Heart left ventricle (tissue), 13 donors: ENCODE measurements around the gene KCNJ18.

Source experiments
- CTCF ChIP-seq, 12 donors: fragments of 200-600 bp; sonication (generic) in 4 of 12; IDR thresholded peaks; one replicate each; pipeline versions ENCODE4 v1.5.0 to v1.8.0; 2018 to 2022; ENCODE audit warnings: antibody characterized with exemption in 12 of 12, mild to moderate bottlenecking in 5 of 12
- POLR2A ChIP-seq, 2 donors: fragments of 450-650 bp; IDR thresholded peaks; one replicate each; pipeline ENCODE4 v1.6.1; 2017; ENCODE audit warnings: antibody characterized with exemption in 2 of 2, mild to moderate bottlenecking in 2 of 2, moderate library complexity in 2 of 2
- donor health status: ischemic (EF 13 %, LVEDD 7.1; RV severe dilation, severe dysfunction).
- donor health status: DM: no; HTN: yes; CAD: no.
- donor health status: DM: no; HTN: no; CAD: no.
- donor health status: ischemic (EF 25% LVEDD 6.9; RV normal size, moderate dysfunction).
- donor health status: ischemic (EF 25% LVEDD 5.7; RV mildly dilated, moderate dysfunction).
- donor health status: ischemic (EF 35%, LVEDD 5.7; RV mildly dilated, moderate dysfunction).
- donor health status: nonischemic (EF 11% LVEDD 7.7; RV severe dilation, severe dysfunction).
- donor health status: DM: yes; HTN: yes; CAD: no.
- donor health status: PGD.
- donor health status: ischemic (EF 29% LVEDD 5.4; RV normal size, mild dysfunction).
- donor health status: nonischemic (EF 23%, LVEDD 6.1; RV moderate dilation, normal function).

- TF ChIP-seq CTCF (IDR thresholded peaks at IDR 0.05) (no peak), POLR2A (IDR thresholded peaks at IDR 0.05) (no peak)
Measured at GRCh38 chr17:21711182-21711581, 18.9 kb downstream of the KCNJ18 start.
